ENCODE measurements around the gene LRRC31. TPM values are rescaled to one million over a fixed set of nuclear protein-coding genes. Genes with fewer than 3 reads are reported as not detected.

The LRRC31 gene
- total and polyA plus RNA-seq, 2 of the 13 experiments (the other 11 are each of a cell fraction or from before 2014, with no cell fraction given), result not detected

GRCh38 chr3:169879845-169880575 lies 10.3 kb upstream of the LRRC31 start (continued):
- no peak for TF ChIP-seq PHF21A (CRISPR knock-in tag; IDR thresholded peaks at IDR 0.05)
- no peak for TF ChIP-seq PHB2 (IDR thresholded peaks at IDR 0.05; ENCODE audit: partially characterized antibody)
- TF ChIP-seq ZNF83 (CRISPR knock-in tag; IDR thresholded peaks at IDR 0.05; ENCODE audit: borderline replicate concordance), result no peak
- TF ChIP-seq HIVEP1 (CRISPR knock-in tag; IDR thresholded peaks at IDR 0.05), result no peak
- TF ChIP-seq DDIT3 (CRISPR knock-in tag; IDR thresholded peaks at IDR 0.05), result no peak
- no peak for TF ChIP-seq CERS6 (CRISPR knock-in tag; IDR thresholded peaks at IDR 0.05)

- no peaks in the 10 kb centered on the region for H4K20me1 ChIP-seq (ENCODE audit: insufficient read depth, low read length)
- H3K9me3 ChIP-seq (ENCODE audit: low read length), result no peaks in the 10 kb centered on the region
- no peak overlapping the region for H3K4me2 ChIP-seq (ENCODE audit: low read depth, low read length)
- CTCF ChIA-PET (ENCODE audit: low intra/inter-chr PET ratio, low total read pairs), result no interaction called here
- FAIRE-seq (no peak), ATAC-seq (no peak), DNase-seq (ENCODE audit: low spot score) (no peak)
- no peak overlapping the region for H3K4me3 ChIP-seq (replicated peaks in 1 of 3; ENCODE audit: insufficient read depth in 1 of 3, low read depth in 2 of 3, low read length in 3 of 3)
- intact Hi-C loops (cut with micrococcal nuclease; ENCODE audit: unreplicated experiment) (no loop called here), in situ Hi-C loops (cut with HindIII; ENCODE audit: extremely low pct_ligation_motif_present, low pct_unique_long_range_greater_than_20kb) (no loop called here)
- no peaks in the 10 kb centered on the region for H3K36me3 ChIP-seq (replicated peaks in 1 of 2; ENCODE audit: control insufficient read depth in 1 of 2, insufficient read depth in 2 of 2, low read length in 2 of 2)
- no peaks in the 10 kb centered on the region for H3K4me1 ChIP-seq (ENCODE audit: insufficient read depth, low read length)
- H3K27ac ChIP-seq (ENCODE audit: extremely low read length, insufficient read depth, low read length), result no peak overlapping the region
- BruUV-seq (replicated peaks), result no TSS peak
- no peak overlapping the region for H3K9ac ChIP-seq (ENCODE audit: insufficient read depth, low read depth, low read length)
- no peaks in the 10 kb centered on the region for H3K79me2 ChIP-seq (ENCODE audit: insufficient read depth, low read length)
- POLR2A ChIA-PET, result no interaction called here
- H3K27me3 ChIP-seq (ENCODE audit: control insufficient read depth in 1 of 2, insufficient read depth in 2 of 2, low read length in 2 of 2), result peaks cover 0 to 1% of the 10 kb centered on the region in 2 experiments; a peak in 2 of 5 replicates
- no peak overlapping the region for H2AFZ ChIP-seq (ENCODE audit: low read length)
- WGBS (ENCODE audit: low lambda C conversion rate), result 49% methylated on average over 8 of the region's 8 CpGs
- TF ChIP-seq ZNF547 (CRISPR knock-in tag; IDR thresholded peaks at IDR 0.05) (no peak), PAX8 (CRISPR knock-in tag; IDR thresholded peaks at IDR 0.05; ENCODE audit: borderline replicate concordance) (no peak), ZNF441 (CRISPR knock-in tag; IDR thresholded peaks at IDR 0.05; ENCODE audit: borderline replicate concordance) (no peak), ARID3A (IDR thresholded peaks at IDR 0.05; ENCODE audit: low read depth, low read length) (no peak), KDM2A (CRISPR knock-in tag; IDR thresholded peaks at IDR 0.05; ENCODE audit: borderline replicate concordance, low read depth) (no peak), ZXDC (CRISPR knock-in tag; IDR thresholded peaks at IDR 0.05) (no peak), NFE2L1 (CRISPR knock-in tag; IDR thresholded peaks at IDR 0.05; ENCODE audit: borderline replicate concordance) (no peak), ZNF550 (CRISPR knock-in tag; IDR thresholded peaks at IDR 0.05; ENCODE audit: borderline replicate concordance) (no peak), ZSCAN5A (CRISPR knock-in tag; IDR thresholded peaks at IDR 0.05; ENCODE audit: borderline replicate concordance) (no peak)
These were observed 9.3 kb upstream of the LRRC31 start for GRCh38 chr3:169879013-169879557.
